Measurements from ENCODE around the gene MRPS16. TPM values are rescaled to one million over a fixed set of nuclear protein-coding genes. Genes with fewer than 3 reads are reported as not detected.
A peak's percentile ranks its signal among the peaks of the same experiment; 100 is the strongest.

The MRPS16 gene
- 69.6 and 80.7 TPM in 2 replicates for total RNA-seq

DNA sequence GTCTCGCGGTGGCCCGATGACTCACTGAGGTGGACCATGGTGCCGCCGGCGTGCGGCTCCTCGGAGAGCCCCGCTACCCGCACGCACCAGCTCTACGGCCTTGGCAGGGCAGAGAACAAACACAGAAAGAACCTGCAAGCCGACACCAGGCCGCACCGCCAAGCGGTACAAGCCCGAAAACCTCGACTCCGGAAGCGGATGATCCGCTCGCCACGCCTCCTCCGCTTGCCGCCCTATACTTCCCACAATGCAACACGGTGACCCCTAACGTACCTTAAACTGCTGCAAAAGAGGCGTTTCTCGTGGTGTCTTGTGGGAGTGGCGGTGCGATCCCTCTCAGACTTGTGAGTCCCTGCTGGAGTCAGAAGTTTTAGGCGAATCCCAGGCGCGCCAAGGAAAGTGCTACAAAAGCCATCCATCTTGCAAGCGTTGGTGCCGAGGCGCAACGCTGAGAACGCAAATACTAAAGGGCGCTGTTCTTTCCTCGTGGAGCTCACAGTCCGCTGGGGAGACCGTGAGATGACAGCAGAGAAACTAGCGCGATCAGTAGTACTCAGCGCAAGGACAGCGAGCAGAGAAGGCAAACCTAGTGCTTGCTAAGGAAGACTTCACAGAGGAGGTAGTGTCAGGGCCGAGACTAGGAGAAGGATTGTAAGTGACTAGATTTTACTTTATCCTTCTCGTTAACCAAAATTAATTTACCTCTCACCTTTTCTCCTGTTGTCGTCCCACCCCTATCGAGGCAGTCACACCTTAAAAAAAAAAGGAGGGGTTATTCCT is at the start of gene MRPS16:
Gene MRPS16 (minus strand): TSS at position 200 of the 780 bp plus-strand sequence. CDS start 162 bp downstream, at position 38.
- TF ChIP-seq, protein P1, sequence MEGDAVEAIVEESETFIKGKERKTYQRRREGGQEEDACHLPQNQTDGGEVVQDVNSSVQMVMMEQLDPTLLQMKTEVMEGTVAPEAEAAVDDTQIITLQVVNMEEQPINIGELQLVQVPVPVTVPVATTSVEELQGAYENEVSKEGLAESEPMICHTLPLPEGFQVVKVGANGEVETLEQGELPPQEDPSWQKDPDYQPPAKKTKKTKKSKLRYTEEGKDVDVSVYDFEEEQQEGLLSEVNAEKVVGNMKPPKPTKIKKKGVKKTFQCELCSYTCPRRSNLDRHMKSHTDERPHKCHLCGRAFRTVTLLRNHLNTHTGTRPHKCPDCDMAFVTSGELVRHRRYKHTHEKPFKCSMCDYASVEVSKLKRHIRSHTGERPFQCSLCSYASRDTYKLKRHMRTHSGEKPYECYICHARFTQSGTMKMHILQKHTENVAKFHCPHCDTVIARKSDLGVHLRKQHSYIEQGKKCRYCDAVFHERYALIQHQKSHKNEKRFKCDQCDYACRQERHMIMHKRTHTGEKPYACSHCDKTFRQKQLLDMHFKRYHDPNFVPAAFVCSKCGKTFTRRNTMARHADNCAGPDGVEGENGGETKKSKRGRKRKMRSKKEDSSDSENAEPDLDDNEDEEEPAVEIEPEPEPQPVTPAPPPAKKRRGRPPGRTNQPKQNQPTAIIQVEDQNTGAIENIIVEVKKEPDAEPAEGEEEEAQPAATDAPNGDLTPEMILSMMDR (IDR thresholded peaks at IDR 0.05; ENCODE audit: insufficient read depth, low read depth, low read length): no peak
- peak; percentile 98 for DNase-seq (ENCODE audit: low read depth)
- H3K4me3 ChIP-seq (ENCODE audit: low read depth, low read length): peak within 1 kb of the TSS; percentile 93

DNA sequence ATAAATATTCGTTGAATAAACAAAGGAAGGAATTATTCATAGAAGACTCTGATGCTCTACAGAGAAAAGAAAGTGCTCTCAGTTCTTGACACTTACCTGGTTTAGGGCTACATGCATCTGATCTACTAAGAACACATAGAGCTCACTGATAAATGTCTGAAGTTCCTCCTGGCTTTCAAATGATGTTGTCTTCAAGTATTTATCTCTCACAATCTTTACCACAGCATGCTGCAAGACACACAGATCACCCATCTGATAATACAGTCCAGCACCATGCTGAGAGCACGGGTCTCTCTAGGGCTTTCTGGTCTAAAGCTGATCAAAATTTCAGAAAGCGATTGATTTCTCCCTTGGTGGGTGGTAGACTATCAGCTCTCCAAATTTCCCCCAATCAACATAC is 44.5 kb upstream of the MRPS16 start:
- TF ChIP-seq, protein P1 (IDR thresholded peaks at IDR 0.05; ENCODE audit: insufficient read depth, low read depth, low read length): no peak
- no peak overlapping the region for H3K4me3 ChIP-seq (ENCODE audit: low read depth, low read length)
- DNase-seq (ENCODE audit: low read depth): no peak

DNA sequence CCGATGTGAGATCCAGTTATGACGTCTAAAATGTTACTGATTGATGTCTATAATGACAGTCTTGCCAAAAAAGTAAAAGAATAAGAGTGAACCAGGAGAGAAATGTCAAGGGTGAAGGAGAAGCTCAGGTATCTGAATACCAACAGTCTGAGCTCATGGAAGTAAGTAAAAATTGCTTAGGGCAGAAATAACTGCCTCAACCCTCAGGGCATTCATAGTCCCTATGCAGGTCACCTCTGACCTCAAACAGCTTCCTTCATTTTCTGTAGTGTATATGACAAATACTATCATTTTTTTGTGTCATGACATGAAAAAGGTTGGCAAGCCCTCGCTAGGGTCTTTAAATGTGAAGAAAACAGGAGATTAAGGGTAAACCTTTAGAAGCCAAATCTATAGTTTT is 41.0 kb upstream of the MRPS16 start:
- DNase-seq (ENCODE audit: low read depth): no peak
- TF ChIP-seq, protein P1 (IDR thresholded peaks at IDR 0.05; ENCODE audit: insufficient read depth, low read depth, low read length): no peak

DNA sequence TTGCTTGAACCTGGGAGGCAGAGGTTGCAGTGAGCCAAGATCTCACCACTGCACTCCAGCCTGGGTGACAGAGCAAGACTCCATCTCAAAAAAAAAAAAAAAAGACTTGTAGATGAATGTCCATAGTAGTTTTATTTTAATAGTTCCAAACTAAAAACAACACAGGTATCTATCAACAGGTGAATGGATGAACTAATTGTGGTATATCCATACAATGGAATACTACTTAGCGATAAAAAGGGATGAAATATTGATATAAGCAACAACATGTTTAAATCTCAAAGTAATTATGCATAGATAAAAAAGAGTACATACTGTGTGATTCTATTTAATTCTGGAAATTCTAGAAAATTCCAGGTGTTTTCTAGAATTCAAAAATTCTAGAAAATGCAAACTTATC is 37.5 kb upstream of the MRPS16 start:
- no peak overlapping the region for H3K4me3 ChIP-seq (ENCODE audit: low read depth, low read length)
- DNase-seq (ENCODE audit: low read depth): no peak

More for the DNA sequence above, 41.0 kb upstream of the MRPS16 start:
- no peak overlapping the region for H3K4me3 ChIP-seq (ENCODE audit: low read depth, low read length)

DNA sequence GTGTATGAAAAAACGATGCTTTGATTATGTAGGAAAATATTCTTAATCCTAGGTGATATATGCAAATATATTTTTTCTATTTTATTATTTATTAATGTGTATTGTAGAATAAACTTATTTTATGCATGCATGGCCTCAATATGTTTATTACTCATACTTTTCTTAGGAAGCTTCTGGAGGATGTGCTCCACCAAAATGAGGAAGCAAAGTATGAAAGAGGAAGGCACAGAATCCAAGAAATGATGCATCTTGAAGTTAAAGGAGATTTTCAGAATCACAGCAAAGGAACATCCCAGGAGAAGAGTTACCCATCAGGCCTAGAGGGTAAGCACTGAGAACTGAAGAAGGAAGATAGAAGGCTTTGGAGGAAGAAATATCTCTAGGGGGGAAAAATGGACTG is 35.0 kb upstream of the MRPS16 start:
- DNase-seq (ENCODE audit: low read depth): no peak
- H3K4me3 ChIP-seq (ENCODE audit: low read depth, low read length): no peak overlapping the region
- TF ChIP-seq, protein P1 (IDR thresholded peaks at IDR 0.05; ENCODE audit: insufficient read depth, low read depth, low read length): no peak

More for the DNA sequence above, 37.5 kb upstream of the MRPS16 start:
- TF ChIP-seq, protein P1 (IDR thresholded peaks at IDR 0.05; ENCODE audit: insufficient read depth, low read depth, low read length): no peak

DNA sequence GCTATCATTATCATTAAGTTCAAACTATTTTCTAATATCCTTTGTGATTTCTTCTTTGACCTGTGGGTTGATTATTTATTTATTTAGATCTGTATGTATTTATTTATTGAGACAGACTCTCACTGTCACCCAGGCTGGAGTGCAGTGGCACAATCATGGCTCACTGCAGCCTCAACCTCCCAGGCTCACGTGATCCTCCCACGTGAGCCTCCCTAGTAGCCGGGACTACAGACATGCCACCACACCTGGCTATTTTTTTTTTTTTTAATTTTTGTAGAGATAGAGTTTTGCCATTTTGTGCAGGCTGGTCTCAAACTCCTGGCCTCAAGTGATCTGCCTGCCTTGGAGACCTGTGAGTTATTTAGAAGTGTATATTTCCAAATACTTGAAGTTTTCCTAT is 28.7 kb upstream of the MRPS16 start:
- no peak overlapping the region for H3K4me3 ChIP-seq (ENCODE audit: low read depth, low read length)
- DNase-seq (ENCODE audit: low read depth): no peak
- TF ChIP-seq, protein P1 (IDR thresholded peaks at IDR 0.05; ENCODE audit: insufficient read depth, low read depth, low read length): no peak
